Activated CD4-positive, alpha-beta memory T cell treated with anti-CD3 and anti-CD28 coated beads for 36 hours (primary cell): ENCODE data around the gene SIK2. TPM values are rescaled to one million over a fixed set of nuclear protein-coding genes. Genes with fewer than 3 reads are reported as not detected.

ENCODE experiments used
- CTCF ChIA-PET: fragments of 350-600 bp; sonication (Branson Sonifier 250); formaldehyde crosslinking; loops from one replicate; lab custom pipeline; 2021; ENCODE audit warnings: antibody characterized with exemption, inconsistent platforms; lab: Charles Lee
- POLR2A ChIA-PET: fragments of 350-600 bp; sonication (Branson Sonifier 250); formaldehyde crosslinking; loops from one replicate; lab custom pipeline; 2021; ENCODE audit warnings: antibody characterized with exemption; lab: Charles Lee
- DNase-seq: peaks from one replicate; pipeline ENCODE4 v3.0.0-alpha.2; 2020
- H3K27ac Mint-ChIP-seq: one replicate; pipeline ENCODE4 v1.8.0; 2021; ENCODE audit warnings: mixed read lengths
- H3K27me3 Mint-ChIP-seq: one replicate; pipeline ENCODE4 v1.8.0; 2021; ENCODE audit warnings: mixed read lengths
- H3K36me3 Mint-ChIP-seq: one replicate; pipeline ENCODE4 v1.8.0; 2021; ENCODE audit warnings: mixed read lengths
- H3K4me1 Mint-ChIP-seq: one replicate; pipeline ENCODE4 v1.8.0; 2021; ENCODE audit warnings: low read depth, mixed read lengths
- H3K4me3 Mint-ChIP-seq: one replicate; pipeline ENCODE4 v1.8.0; 2021; ENCODE audit warnings: mild to moderate bottlenecking, mixed read lengths
- H3K9me3 Mint-ChIP-seq: one replicate; pipeline ENCODE4 v1.8.0; 2021; ENCODE audit warnings: mixed read lengths
- intact Hi-C: fragments of 100-400 bp; cut with micrococcal nuclease; formaldehyde crosslinking; loops from one replicate; pipeline ENCODE4 v1.15.1; 2023
- total RNA-seq, 2 experiments: library from RNA; stranded (reverse); gene quantifications; one replicate each; pipeline ENCODE4 v1.2.3, GENCODE V29; 2021

Gene SIK2
- total RNA-seq, 2 experiments from 2014 or later = 4.6 to 6.2 TPM

DNA sequence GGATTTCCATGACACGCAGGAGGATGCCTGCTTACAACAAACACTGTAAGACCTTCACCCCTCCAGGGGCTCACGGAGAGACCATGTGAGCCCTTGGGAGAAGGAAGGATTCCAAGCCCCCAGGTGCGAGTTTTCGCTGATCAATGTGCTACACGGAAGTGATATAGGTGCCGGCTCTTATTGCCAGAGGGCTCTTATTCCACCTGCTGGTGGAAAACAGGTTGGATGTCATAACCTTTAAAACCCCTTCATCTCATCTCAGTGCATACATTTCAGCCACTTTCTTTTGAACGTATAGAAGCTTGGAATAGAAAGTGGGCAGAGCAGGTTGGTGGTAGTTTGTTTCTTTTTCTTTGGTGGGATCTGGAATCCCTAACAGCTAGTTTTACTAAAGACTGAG lies 35.9 kb upstream of the SIK2 start:
- no peak overlapping the region for H3K4me3 Mint-ChIP-seq
- intact Hi-C loops = no loop called here
- H3K27me3 Mint-ChIP-seq = peaks cover 6% of the 10 kb centered on the region
- no peaks in the 10 kb centered on the region for H3K9me3 Mint-ChIP-seq
- ChIA-PET POLR2A (no interaction called here), CTCF (interaction anchor here (0.6 to 2.8 kb wide), 8 partner anchors 19 to 281 kb away, joined by 3 to 25 read pairs (median 5); no protein-coding TSS in a partner anchor)
- no peaks in the 10 kb centered on the region for H3K36me3 Mint-ChIP-seq
- DNase-seq = no peak
- no peak overlapping the region for H3K27ac Mint-ChIP-seq
- no peaks in the 10 kb centered on the region for H3K4me1 Mint-ChIP-seq

DNA sequence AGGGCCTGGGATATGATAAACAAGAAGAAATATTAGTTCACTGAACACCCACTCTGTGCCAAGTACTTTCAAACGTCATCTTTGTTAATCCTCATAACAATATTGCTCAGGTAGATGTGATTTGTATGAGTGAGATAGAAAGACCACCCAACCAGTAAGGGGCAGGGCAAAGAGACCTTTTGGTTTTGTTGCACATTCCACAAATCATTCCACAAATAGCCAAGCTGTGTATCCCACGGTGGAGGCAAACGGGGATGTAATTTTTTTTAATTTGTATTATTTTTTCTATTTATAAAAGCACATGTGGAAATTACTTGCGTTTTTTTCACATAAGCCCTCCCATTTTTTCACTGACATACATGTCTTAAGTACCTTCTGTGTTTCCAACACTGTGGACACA lies 32.8 kb upstream of the SIK2 start:
- POLR2A ChIA-PET = no interaction called here
- Mint-ChIP-seq H3K4me1 (no peaks in the 10 kb centered on the region), H3K9me3 (no peaks in the 10 kb centered on the region)

DNA sequence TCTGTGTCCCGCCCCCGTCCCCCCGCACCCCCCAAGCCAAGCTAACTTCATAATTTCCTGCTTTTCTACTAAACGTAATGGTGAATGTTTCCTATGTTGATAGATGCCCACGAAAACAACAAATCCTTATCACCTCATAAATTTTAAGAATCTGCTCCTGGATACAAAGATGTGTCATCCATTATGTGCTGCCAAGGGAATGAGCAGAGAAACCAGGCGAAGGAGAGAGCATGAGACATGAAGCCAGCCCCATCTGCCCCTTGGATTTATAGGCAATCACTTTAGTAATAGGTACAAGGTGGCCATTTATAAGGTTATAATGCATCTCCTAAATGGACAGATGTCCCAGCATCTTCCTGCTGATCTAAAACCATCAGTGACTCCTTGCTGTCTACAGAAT lies 31.5 kb upstream of the SIK2 start:
- Mint-ChIP-seq H3K27ac (no peak overlapping the region), H3K4me3 (no peak overlapping the region), H3K36me3 (no peaks in the 10 kb centered on the region), H3K4me1 (no peaks in the 10 kb centered on the region), H3K9me3 (no peaks in the 10 kb centered on the region), H3K27me3 (peaks cover 6% of the 10 kb centered on the region)
- POLR2A ChIA-PET = no interaction called here
- no peak for DNase-seq
- CTCF ChIA-PET = no interaction called here
- intact Hi-C loops = no loop called here

More for the DNA sequence above, 32.8 kb upstream of the SIK2 start:
- DNase-seq = no peak
- Mint-ChIP-seq H3K4me3 (no peak overlapping the region), H3K27me3 (peaks cover 6% of the 10 kb centered on the region), H3K27ac (no peak overlapping the region), H3K36me3 (no peaks in the 10 kb centered on the region)
- CTCF ChIA-PET = no interaction called here
- intact Hi-C loops = no loop called here

DNA sequence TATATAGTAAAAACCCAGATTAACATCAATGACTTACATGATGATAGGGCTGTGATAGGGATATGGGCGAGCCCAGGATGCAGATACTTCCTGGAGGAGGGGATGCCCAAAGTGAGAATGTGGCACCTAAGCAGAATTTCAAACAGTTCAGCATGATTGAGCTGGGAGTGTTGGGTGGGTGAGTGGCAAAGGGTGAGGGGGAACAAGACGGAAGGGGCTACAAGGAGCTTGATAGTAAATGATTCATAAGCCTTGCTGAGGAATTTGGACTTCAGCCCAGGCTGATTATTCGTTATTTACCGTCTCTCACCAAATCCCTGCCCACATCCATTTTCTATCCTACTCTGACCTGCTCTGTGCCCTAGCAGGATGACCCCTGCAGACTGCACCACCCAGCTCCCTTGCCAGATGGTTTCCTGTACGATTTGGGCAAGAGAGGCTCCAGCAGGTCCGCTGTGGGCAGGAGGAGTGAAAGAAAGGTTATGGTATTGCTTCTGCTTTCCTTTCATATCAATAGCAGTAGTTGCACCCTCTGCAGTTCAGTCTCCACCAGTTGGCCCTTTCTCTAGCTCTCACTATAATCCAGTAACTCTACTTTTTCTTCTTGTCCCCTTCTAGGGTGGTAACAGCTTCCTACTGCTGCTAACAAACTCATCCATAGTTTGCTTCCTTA lies 30.3 kb upstream of the SIK2 start:
- no peaks in the 10 kb centered on the region for H3K36me3 Mint-ChIP-seq
- H3K27me3 Mint-ChIP-seq = peaks cover 6% of the 10 kb centered on the region
- no peaks in the 10 kb centered on the region for H3K4me1 Mint-ChIP-seq
- DNase-seq = no peak
- no peak overlapping the region for H3K4me3 Mint-ChIP-seq
- POLR2A ChIA-PET = no interaction called here
- intact Hi-C loops = no loop called here
- CTCF ChIA-PET = no interaction called here
- H3K27ac Mint-ChIP-seq = no peak overlapping the region
- no peaks in the 10 kb centered on the region for H3K9me3 Mint-ChIP-seq

DNA sequence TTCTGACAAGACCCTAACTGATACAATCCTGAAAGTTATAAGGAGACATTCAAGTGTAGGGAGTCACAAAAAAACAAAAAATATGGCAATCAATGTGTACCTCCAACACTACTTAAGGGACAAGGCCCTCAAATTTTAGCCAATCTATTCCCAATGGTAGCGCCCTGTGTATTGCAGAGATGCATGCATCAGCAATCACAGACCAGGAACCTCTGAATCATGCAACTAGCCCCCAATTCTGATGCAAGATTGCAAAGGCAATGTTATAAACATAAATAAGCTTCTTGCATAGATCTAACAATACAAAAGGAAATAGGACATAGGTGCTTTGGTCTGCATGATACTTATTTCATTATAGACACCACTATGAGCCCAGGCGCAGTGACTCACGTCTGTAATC lies 29.7 kb upstream of the SIK2 start:
- H3K9me3 Mint-ChIP-seq = no peaks in the 10 kb centered on the region

DNA sequence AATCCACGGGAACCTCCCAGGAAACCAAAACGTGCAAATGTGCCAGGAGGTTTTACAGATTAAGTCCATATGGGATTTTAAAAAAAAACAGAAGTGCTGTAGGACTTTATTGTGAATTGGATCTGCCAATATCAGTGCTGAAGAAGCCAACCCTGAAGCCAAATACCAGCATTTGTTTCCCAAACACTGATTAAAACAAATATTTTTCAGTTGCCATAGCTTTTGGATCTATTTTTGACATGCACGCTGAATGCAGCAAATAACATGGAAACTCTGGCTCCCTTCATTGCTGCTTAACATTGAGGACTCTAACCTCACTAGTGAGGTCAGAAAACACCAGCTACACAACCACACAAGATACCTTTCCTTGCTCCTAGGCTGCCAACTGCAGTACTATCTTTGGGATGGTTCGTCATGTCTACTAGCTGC lies 28.4 kb upstream of the SIK2 start:
- H3K4me3 Mint-ChIP-seq = no peak overlapping the region
- H3K9me3 Mint-ChIP-seq = no peaks in the 10 kb centered on the region
- no peaks in the 10 kb centered on the region for H3K36me3 Mint-ChIP-seq
- intact Hi-C loops = no loop called here
- no peaks in the 10 kb centered on the region for H3K4me1 Mint-ChIP-seq
- H3K27me3 Mint-ChIP-seq = peaks cover 6% of the 10 kb centered on the region
- POLR2A ChIA-PET = no interaction called here
- no peak overlapping the region for H3K27ac Mint-ChIP-seq
- CTCF ChIA-PET = interaction anchor here (1.1 kb wide), 1 partner anchor 119 kb away, joined by 4 read pairs; no protein-coding TSS in a partner anchor
- no peak for DNase-seq

More for the DNA sequence above, 29.7 kb upstream of the SIK2 start:
- Mint-ChIP-seq H3K4me1 (no peaks in the 10 kb centered on the region), H3K27me3 (peaks cover 6% of the 10 kb centered on the region), H3K4me3 (no peak overlapping the region), H3K36me3 (no peaks in the 10 kb centered on the region), H3K27ac (no peak overlapping the region)
- no peak for DNase-seq
- intact Hi-C loops = no loop called here
- ChIA-PET POLR2A (no interaction called here), CTCF (no interaction called here)

DNA sequence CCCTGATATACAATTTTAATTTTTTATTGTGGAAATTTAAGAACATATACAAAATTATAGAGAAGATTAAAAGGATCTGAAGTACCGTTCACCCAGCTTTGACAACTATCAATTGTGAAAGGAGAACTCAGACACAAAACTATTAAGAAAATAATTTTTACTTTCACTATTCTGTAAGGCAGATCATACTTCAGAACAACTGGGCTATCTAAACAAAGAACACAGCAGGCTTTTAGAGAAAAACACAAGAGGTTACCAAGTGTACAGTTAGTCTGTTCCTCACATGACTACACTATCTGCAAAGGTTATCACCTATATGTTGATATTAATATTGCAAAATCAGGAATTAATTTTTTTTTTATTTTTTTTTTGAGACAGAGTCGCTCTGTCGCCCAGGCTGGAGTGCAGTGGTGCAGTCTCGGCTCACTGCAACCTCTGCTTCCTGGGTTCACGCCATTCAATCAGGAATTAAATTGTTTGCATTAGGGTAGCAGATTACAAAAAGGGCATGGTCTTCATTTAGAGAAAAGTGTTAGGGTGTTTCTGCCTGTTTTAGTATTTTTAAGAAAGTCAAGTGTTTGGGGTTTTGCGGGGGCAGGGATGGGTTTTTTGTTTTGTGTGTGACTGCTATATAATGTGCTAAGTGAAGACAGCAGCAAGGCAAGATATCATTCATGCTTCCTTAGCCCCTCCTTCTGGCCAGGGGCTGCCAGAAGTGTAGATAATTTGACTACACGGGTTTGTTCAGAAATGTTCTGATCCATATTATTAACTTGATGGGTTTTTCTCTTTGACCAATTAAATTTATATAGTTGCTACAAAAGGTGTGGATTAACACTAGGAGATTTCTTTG lies 27.6 kb upstream of the SIK2 start:
- Mint-ChIP-seq H3K27me3 (peaks cover 6% of the 10 kb centered on the region), H3K36me3 (no peaks in the 10 kb centered on the region), H3K4me3 (no peak overlapping the region), H3K27ac (no peak overlapping the region), H3K4me1 (no peaks in the 10 kb centered on the region), H3K9me3 (no peaks in the 10 kb centered on the region)
- ChIA-PET CTCF (interaction anchor here (1.1 kb wide), 1 partner anchor 120 kb away, joined by 4 read pairs; no protein-coding TSS in a partner anchor), POLR2A (no interaction called here)
- DNase-seq = no peak
- intact Hi-C loops = no loop called here

DNA sequence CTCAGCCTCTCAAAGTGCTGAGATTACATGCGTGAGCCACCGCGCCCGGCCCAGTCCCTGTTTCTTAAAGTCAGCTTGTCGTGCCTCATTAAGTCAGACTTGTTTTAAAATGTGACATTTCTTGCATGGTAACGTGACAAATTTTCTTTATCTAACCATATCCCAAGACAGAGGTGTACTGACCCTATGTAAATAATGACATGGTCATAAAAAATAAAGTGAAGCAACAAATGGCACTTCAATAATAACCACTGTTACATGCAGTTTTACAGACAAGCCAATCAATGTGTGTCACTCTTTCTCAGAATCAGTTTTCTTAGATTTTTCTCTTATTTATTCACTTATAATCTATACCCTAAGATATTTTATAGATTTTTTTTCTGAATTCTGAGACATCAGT lies 26.5 kb upstream of the SIK2 start:
- peaks cover 5% of the 10 kb centered on the region for H3K27me3 Mint-ChIP-seq
- POLR2A ChIA-PET = no interaction called here
- no peak overlapping the region for H3K4me3 Mint-ChIP-seq
- H3K4me1 Mint-ChIP-seq = no peaks in the 10 kb centered on the region
- intact Hi-C loops = no loop called here
- CTCF ChIA-PET = no interaction called here
- H3K9me3 Mint-ChIP-seq = no peaks in the 10 kb centered on the region
- no peaks in the 10 kb centered on the region for H3K36me3 Mint-ChIP-seq
- no peak overlapping the region for H3K27ac Mint-ChIP-seq
- DNase-seq = no peak

DNA sequence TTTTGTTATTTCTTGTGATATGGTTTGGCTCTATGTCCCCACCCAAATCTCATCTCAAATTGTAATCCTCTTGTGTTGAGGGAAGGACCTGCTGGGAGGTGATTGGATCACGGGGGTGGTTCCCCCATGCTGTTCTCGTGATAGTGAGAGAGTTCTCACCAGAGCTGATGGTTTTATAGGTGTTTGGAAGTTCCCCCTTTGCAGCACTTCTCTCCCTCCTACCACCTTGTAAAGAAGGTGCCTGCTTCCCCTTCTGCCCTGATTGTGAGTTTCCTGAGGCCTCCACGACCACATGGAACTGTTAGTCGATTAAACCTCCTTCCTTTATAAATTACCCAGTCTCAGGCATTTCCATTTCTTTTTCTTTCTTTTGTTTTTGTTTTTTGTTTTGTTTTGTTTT lies 24.4 kb upstream of the SIK2 start:
- no peak overlapping the region for H3K4me3 Mint-ChIP-seq
- ChIA-PET POLR2A (no interaction called here), CTCF (interaction anchor here (1.0 kb wide), 1 partner anchor 228 kb away, joined by 3 read pairs; no protein-coding TSS in a partner anchor)
- no peak overlapping the region for H3K27ac Mint-ChIP-seq
- DNase-seq = no peak
- no peaks in the 10 kb centered on the region for H3K27me3 Mint-ChIP-seq
- no peaks in the 10 kb centered on the region for H3K36me3 Mint-ChIP-seq
- no peaks in the 10 kb centered on the region for H3K9me3 Mint-ChIP-seq
- H3K4me1 Mint-ChIP-seq = no peaks in the 10 kb centered on the region
- intact Hi-C loops = no loop called here

DNA sequence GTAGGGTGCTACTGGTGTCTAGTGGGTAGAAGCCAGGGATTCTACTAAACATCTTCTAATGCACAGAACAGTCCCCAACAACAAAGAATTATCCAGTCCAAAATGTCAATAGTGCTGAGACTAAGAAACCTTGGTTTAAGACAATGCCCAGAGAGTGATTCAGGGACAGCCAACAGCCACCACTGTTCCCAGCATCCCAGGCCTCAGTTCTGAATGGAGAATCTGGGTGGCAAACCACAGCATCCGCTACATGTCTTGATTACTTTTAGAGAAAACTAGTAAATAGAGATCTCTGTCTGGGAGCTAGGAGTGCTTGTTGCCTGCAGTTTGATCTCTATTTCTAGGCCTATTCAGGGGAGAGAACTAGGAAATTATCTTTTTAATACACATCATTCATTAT lies 20.9 kb upstream of the SIK2 start:
- Mint-ChIP-seq H3K4me1 (no peaks in the 10 kb centered on the region), H3K36me3 (no peaks in the 10 kb centered on the region), H3K27ac (no peak overlapping the region), H3K9me3 (no peaks in the 10 kb centered on the region), H3K27me3 (no peaks in the 10 kb centered on the region), H3K4me3 (no peak overlapping the region)
- DNase-seq = no peak
- POLR2A ChIA-PET = no interaction called here
- CTCF ChIA-PET = interaction anchor here (1.0 kb wide), 1 partner anchor 196 kb away, joined by 4 read pairs; no protein-coding TSS in a partner anchor
- intact Hi-C loops = loop anchor here (5.0 kb wide), 1 partner anchor 129 kb away; no protein-coding TSS in a partner anchor

DNA sequence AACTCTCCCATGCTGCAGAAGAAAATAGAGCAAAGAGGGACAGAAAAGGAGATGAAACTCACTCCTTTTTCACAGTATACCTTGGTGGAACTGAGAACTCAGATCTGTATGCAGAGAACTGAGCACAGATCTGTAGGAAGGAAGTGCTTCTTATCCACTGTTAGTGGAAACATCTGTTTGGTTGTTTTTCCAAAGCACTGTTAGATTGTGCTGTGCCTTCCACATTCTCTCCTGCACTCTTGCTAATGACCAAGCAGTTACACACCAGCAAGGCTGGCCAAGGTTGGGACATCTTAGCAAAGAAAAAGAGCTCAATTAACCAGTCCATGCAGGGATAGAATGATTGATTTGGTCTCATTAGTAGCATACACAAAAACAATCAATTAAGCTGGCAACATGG lies 20.1 kb upstream of the SIK2 start:
- H3K9me3 Mint-ChIP-seq = no peaks in the 10 kb centered on the region
- DNase-seq = no peak
- POLR2A ChIA-PET = no interaction called here
- H3K36me3 Mint-ChIP-seq = no peaks in the 10 kb centered on the region
- intact Hi-C loops = loop anchor here (5.0 kb wide), 1 partner anchor 130 kb away; no protein-coding TSS in a partner anchor
- no peak overlapping the region for H3K27ac Mint-ChIP-seq
- no peaks in the 10 kb centered on the region for H3K4me1 Mint-ChIP-seq
- CTCF ChIA-PET = interaction anchor here (1.0 kb wide), 1 partner anchor 196 kb away, joined by 4 read pairs; no protein-coding TSS in a partner anchor
- H3K27me3 Mint-ChIP-seq = no peaks in the 10 kb centered on the region
- H3K4me3 Mint-ChIP-seq = no peak overlapping the region

DNA sequence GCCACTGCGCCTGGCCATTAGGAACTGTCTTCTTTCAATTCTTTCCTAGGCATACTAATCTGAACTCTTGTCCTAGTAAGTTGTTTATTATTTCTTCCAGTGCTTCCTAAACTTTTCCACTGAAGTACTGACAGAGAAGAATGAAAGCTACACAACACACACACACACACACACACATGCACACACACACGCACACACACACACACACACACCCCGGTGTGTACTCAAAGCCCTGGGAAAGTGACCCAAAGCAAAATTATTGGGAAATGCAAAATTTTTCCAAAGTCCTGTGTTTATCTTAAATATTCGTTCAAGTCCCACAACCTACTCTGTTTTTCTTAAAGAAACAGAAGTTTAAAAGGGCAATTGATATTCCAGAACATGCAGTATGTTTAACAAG lies 19.4 kb upstream of the SIK2 start:
- Mint-ChIP-seq H3K36me3 (no peaks in the 10 kb centered on the region), H3K4me3 (no peak overlapping the region), H3K27me3 (no peaks in the 10 kb centered on the region), H3K9me3 (no peaks in the 10 kb centered on the region), H3K4me1 (no peaks in the 10 kb centered on the region), H3K27ac (no peak overlapping the region)
- DNase-seq = no peak
- intact Hi-C loops = loop anchor here (5.0 kb wide), 1 partner anchor 131 kb away; no protein-coding TSS in a partner anchor
- POLR2A ChIA-PET = no interaction called here
- CTCF ChIA-PET = no interaction called here
